Chondrocyte (in vitro differentiated cells): ENCODE measurements around the gene CSPG4. TPM values are rescaled to one million over a fixed set of nuclear protein-coding genes. Genes with fewer than 3 reads are reported as not detected.
A peak's percentile ranks its signal among the peaks of the same experiment; 100 is the strongest.

Source experiments
- DNase-seq: peaks from one replicate; pipeline ENCODE4 v3.0.0; 2021; ENCODE audit warnings: mixed read lengths, low spot score
- H3K27ac Mint-ChIP-seq: one replicate; pipeline ENCODE4 v1.8.0; 2021; ENCODE audit warnings: mild to moderate bottlenecking, moderate library complexity, mixed read lengths; ENCODE audit not compliant: unreplicated experiment
- H3K27me3 Mint-ChIP-seq: 2 replicates; pipeline ENCODE4 v1.8.0; 2021; ENCODE audit warnings: low read depth, mixed read lengths
- H3K36me3 Mint-ChIP-seq: 2 replicates; pipeline ENCODE4 v1.8.0; 2021; ENCODE audit warnings: low read depth, mixed read lengths
- H3K4me1 Mint-ChIP-seq: 2 replicates; pipeline ENCODE4 v1.8.0; 2021; ENCODE audit warnings: low read depth, mild to moderate bottlenecking, mixed read lengths
- H3K4me3 Mint-ChIP-seq: one replicate; pipeline ENCODE4 v1.8.0; 2021; ENCODE audit warnings: mild to moderate bottlenecking, moderate library complexity, mixed read lengths; ENCODE audit not compliant: unreplicated experiment
- H3K9me3 Mint-ChIP-seq: 2 replicates; pipeline ENCODE4 v1.8.0; 2021; ENCODE audit warnings: low read depth, mixed read lengths
- total RNA-seq: library from RNA; stranded (reverse); gene quantifications from 3 replicates; pipeline ENCODE4 v1.2.1, GENCODE V29; 2021
- TF ChIP-seq, protein P1 (sequence below): fragments of 200-600 bp; sonication (generic); IDR thresholded peaks from 2 replicates; pipeline ENCODE4 v1.5.0; 2021; ENCODE audit warnings: antibody characterized with exemption, mild to moderate bottlenecking, moderate library complexity

CSPG4 gene
- total RNA-seq, 1 donor from 2014 or later = 595 TPM

DNA sequence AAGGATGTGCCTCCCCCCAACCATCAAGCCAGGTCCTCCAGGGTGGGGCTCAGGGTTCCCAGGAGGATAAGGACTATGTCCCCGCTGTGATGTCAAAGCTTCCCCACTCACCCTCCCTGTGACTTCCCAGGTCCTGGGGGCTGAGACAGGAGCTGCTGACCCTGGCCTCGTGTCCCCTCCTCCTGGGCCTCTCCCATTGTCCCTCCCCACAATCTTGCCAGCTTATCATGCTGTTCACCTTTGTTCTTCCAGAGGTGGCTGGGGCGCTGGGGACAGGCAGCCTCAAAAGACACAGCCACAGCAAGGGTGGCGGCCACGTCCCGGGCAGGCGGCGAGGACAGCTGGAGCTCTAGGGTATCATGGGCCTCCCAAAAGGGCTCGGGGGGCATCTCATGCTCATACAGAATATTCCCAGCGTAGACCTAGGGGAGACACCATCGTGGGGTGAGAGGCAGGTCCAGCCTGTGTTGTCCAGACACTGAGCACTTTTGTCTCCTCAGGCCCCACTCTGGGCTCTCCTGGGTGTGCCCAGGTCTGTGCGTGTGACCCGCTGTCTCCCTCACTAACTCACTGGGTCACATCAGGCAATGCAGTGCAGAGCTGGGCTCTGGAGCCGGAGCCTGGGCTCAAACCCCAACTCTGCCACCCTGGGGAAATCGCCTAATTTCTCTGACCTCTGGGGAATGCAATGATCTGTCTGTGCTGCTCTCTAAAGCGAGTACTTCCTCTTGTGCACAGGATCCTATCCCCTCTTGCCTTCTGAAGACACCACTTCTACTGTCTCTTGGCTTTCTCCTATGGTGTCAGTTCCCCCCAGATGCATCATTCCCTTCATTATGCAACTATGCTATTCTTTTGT lies 35.0 kb downstream of the CSPG4 start:
- no peak overlapping the region for H3K4me3 Mint-ChIP-seq
- no peak for DNase-seq
- H3K4me1 Mint-ChIP-seq = peaks cover 45% of the 10 kb centered on the region
- H3K36me3 Mint-ChIP-seq = peaks cover 36% of the 10 kb centered on the region
- H3K27me3 Mint-ChIP-seq = no peaks in the 10 kb centered on the region
- TF ChIP-seq, protein P1, sequence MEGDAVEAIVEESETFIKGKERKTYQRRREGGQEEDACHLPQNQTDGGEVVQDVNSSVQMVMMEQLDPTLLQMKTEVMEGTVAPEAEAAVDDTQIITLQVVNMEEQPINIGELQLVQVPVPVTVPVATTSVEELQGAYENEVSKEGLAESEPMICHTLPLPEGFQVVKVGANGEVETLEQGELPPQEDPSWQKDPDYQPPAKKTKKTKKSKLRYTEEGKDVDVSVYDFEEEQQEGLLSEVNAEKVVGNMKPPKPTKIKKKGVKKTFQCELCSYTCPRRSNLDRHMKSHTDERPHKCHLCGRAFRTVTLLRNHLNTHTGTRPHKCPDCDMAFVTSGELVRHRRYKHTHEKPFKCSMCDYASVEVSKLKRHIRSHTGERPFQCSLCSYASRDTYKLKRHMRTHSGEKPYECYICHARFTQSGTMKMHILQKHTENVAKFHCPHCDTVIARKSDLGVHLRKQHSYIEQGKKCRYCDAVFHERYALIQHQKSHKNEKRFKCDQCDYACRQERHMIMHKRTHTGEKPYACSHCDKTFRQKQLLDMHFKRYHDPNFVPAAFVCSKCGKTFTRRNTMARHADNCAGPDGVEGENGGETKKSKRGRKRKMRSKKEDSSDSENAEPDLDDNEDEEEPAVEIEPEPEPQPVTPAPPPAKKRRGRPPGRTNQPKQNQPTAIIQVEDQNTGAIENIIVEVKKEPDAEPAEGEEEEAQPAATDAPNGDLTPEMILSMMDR = no peak
- H3K27ac Mint-ChIP-seq = peak overlapping the region; percentile 73
- H3K9me3 Mint-ChIP-seq = no peaks in the 10 kb centered on the region

DNA sequence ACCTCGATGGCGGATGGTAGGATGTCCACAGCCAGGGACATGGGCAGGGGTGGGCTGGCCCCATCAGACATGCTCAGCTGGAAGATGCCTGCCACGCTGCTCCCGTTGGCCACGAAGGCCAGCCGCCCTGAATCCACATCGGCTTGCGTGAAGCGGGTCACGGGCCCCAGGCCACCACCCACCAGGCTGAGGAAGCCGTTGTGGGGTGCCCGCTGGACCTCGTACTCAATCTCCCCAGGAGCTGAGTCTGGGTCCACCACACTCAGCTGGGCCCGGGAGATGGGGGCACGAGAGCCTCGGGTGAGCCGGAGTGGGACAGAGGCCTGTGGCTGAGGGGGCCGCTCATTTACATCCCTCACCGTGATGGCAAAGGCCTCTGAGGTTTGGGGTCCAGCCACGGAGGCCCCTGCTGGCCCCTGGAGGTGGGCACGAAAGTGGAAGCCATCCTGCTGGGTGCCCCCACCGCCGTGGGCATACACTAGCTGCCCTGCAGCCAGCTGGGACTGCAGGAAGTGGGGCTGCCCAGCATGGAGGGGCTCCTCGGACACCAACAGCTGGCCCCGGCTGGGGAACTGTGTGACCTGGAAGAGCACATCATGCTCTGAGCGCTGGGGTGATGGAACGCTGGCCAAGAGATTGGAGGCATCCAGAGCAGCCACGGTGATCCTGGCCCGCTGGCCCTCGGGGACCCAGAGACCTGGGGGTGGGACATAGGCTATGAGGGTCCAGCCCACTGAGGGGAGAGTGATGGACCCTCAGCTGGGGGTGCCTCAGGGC lies 35.8 kb downstream of the CSPG4 start:
- peaks cover 35% of the 10 kb centered on the region for H3K36me3 Mint-ChIP-seq

DNA sequence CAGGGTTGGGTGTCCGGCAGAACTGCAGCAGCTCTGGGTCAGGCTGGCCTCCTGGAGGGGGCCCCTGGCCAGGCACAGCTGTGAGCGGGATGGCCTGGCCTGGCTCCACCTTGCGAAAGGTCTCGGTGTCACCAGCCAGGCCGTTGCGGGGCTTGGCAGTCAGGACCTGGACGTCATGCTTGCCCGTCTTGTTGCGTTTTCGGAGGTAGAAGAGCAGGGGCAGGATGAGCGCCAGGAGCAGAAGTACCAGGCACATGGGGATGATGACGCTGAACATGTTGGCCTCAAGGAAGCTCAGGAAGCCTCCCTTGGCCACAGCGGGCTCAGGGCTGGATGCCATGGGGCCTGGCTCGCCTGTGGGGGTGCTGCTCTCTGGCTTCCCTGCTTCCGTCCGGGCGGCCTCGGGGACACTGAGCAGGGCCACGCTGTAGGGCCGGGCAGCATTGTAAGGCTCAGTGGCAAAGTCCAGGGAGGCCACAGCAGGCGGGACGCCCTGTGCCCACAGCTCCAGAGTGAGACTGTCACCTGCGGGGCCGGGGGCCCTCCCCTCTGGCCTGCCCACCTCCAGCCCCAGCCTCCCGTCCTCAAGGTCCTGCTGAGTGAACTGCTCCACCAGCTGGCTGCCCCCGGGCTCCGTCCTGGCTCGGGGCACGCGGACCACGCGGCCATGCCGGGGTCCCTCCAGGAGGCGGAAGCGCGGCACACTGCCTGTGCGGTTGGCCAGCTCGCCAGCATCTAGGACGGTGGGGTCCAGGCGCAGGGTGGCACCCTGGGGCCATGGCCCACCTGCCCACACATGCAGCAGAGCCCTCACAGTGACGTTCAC lies 36.9 kb downstream of the CSPG4 start:
- no peak for DNase-seq
- TF ChIP-seq, protein P1 = no peak
- H3K9me3 Mint-ChIP-seq = no peaks in the 10 kb centered on the region
- H3K27me3 Mint-ChIP-seq = no peaks in the 10 kb centered on the region
- H3K4me3 Mint-ChIP-seq = no peak overlapping the region
- peak overlapping the region; percentile 92 for H3K27ac Mint-ChIP-seq
- peaks cover 29% of the 10 kb centered on the region for H3K36me3 Mint-ChIP-seq
- peaks cover 63% of the 10 kb centered on the region for H3K4me1 Mint-ChIP-seq

More for the DNA sequence above, 35.8 kb downstream of the CSPG4 start:
- no peak overlapping the region for H3K4me3 Mint-ChIP-seq
- peaks cover 53% of the 10 kb centered on the region for H3K4me1 Mint-ChIP-seq
- H3K27me3 Mint-ChIP-seq = no peaks in the 10 kb centered on the region
- no peaks in the 10 kb centered on the region for H3K9me3 Mint-ChIP-seq
- no peak overlapping the region for H3K27ac Mint-ChIP-seq
- DNase-seq = no peak
- TF ChIP-seq, protein P1 = no peak

DNA sequence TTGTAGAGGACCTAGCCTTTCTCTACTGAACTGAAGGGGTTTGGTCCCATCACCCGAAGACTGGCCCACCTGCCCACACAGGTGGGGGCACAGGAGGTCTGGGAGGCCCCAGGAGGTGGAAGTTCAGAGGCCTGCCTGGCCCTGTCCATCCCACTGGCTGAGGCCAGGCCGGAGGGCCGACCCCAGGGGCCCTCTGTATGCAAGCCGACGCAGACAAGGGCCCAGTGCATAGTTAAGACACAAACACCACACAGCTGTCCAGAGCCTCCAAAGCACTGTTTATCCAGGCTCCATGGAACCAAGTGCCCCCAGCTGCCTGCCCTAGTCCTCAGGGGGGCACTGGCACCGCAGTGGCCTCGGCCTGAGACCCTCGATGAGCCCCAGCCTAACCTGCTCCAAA lies 38.3 kb downstream of the CSPG4 start:
- H3K4me1 Mint-ChIP-seq = peaks cover 75% of the 10 kb centered on the region
- TF ChIP-seq, protein P1 = no peak
- DNase-seq = no peak
- H3K27me3 Mint-ChIP-seq = no peaks in the 10 kb centered on the region
- peak overlapping the region; percentile 16 for H3K4me3 Mint-ChIP-seq
- H3K36me3 Mint-ChIP-seq = peaks cover 20% of the 10 kb centered on the region
- H3K9me3 Mint-ChIP-seq = no peaks in the 10 kb centered on the region
- H3K27ac Mint-ChIP-seq = peak overlapping the region; percentile 92
